GM12801 (cell line): ENCODE data around the gene SLC30A2.

Experiments used
- CTCF ChIP-seq: IDR thresholded peaks from one replicate; pipeline ENCODE4 v1.5.1; 2011; ENCODE audit warnings: control low read depth; ENCODE audit not compliant: insufficient read length; ENCODE audit errors: extremely low read depth

The SLC30A2 gene

DNA sequence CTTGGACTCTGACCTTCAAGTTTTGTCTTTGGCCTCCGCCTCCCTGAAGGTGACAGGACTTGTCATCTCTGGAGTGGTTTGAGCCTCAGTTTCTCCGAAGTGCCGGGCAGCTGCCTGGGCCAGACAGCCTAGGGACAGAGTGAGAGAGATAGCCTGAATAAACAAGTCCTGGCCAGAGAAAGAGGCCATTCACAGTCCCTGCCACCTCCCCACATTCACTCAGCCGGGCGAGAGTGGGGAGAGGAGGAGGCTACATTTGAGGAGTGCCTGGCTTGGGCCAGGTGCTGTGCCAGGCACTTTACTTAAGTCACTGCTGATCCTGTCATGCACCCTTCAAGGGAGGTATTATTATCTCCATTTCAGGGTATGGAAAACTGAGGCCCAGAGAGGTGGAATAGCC, 20.9 kb downstream of the SLC30A2 start:
- TF ChIP-seq CTCF, result no peak

- no peak for TF ChIP-seq CTCF
These were observed 22.1 kb downstream of the SLC30A2 start for GRCh38 chr1:26023826-26024225.

- TF ChIP-seq CTCF, result no peak
These were observed 22.9 kb downstream of the SLC30A2 start for GRCh38 chr1:26023009-26023408.

DNA sequence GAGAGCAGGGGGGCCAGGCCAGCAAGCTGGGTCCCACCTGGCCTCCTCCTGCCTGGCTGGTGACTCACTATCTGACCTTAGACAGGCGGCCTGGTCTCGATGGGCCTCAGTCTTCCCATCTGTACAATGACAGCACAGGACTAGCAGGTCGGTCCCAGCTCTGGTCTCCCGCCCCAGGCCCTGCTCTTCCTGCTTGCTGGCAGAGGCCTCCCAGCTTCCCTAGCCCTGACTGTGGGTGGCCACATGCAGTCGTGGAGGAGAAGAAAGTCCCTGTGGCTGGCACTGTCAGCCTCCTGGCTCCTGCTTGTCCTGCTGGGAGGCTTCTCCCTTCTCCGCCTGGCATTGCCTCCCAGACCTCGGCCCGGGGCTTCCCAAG, 23.5 kb downstream of the SLC30A2 start:
- no peak for TF ChIP-seq CTCF

GRCh38 chr1:26021647-26022403, 24.1 kb downstream of the SLC30A2 start, which contains the start of gene EXTL1:
EXTL1 (plus strand) TSS chr1:26021775; CDS start chr1:26022647, 872 bp downstream.
- no peak for TF ChIP-seq CTCF

GRCh38 chr1:26020941-26021646, 24.8 kb downstream of the SLC30A2 start:
- TF ChIP-seq CTCF, result no peak

DNA sequence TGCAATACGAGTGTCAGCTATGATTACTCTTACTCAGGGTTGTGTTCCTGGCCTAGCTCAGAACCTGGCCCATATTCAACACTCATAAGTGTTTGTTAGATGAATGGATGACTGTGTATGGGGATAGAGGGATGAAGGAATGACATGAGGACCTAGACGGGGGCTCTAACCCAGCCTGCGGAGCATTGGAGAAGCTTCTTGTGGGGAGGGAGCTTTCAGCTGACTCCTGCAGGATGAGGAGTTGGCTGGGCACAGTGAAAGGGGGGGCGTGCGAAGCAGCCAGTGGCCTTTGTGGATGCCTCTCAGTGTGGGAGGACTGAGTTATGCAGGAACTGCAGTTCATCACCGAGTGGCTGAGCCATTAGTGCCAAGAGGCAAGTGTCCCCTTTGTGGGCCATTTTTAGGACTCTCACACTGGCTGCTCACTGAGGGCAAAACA, 25.6 kb downstream of the SLC30A2 start:
- TF ChIP-seq CTCF, result no peak
